ENCODE measurements around the gene MPC1L. TPM values are rescaled to one million over a fixed set of nuclear protein-coding genes. Genes with fewer than 3 reads are reported as not detected.

Gene MPC1L
- total RNA-seq, 1 experiment from 2014 or later, result not detected

DNA sequence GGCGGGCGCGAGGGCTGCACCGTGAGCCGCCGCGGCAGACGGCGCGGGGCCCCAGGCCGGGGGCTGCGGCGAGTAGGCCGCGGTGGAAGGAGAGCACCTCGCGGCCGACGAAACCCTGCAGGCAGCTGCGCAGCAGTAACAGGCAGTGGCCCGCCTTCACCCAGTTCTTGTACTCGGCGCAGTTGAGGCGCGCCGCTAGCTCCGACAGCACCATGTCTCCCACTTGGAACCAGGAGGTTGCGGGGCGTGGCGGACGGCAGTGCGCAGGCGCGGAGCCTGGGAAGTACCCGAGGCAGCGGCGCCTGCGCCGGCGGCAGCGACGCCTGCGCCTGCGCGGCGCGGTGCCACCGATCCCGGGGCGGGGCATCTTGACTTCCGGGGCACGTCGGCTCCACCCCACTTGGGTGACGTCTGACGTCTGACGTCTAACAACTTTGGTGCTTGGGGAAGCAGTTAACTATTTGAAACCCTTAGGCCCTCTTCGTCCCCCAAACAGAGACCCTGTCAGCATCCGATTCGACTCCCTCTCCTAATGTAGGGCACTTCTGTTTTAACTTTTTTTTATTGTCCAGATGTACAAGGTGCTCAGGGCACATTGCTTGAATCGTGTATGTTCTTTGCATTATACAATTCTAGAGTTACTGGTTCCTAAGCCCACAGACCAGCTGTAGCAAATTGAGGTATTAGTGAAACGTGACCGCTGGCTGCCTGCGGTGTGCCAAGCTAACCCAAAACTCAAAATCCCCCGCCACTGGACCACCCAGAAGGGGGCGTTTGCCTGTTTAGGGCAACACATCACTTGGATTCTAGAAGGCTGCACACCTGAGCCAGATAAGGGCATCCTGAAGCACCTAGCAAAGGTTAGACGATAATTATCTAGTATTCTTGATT, 24.3 kb downstream of the MPC1L start, which contains the start of gene CXorf38 (continued):
- TF ChIP-seq, protein P1, sequence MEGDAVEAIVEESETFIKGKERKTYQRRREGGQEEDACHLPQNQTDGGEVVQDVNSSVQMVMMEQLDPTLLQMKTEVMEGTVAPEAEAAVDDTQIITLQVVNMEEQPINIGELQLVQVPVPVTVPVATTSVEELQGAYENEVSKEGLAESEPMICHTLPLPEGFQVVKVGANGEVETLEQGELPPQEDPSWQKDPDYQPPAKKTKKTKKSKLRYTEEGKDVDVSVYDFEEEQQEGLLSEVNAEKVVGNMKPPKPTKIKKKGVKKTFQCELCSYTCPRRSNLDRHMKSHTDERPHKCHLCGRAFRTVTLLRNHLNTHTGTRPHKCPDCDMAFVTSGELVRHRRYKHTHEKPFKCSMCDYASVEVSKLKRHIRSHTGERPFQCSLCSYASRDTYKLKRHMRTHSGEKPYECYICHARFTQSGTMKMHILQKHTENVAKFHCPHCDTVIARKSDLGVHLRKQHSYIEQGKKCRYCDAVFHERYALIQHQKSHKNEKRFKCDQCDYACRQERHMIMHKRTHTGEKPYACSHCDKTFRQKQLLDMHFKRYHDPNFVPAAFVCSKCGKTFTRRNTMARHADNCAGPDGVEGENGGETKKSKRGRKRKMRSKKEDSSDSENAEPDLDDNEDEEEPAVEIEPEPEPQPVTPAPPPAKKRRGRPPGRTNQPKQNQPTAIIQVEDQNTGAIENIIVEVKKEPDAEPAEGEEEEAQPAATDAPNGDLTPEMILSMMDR (IDR thresholded peaks at IDR 0.05 in 2 of 3, conservative IDR thresholded peaks at IDR 0.05 in 1 of 3; ENCODE audit: borderline replicate concordance in 1 of 3, insufficient read depth in 1 of 3, low read depth in 2 of 3, low read length in 2 of 3), result no peak
- TF ChIP-seq POLR2A (IDR thresholded peaks at IDR 0.05; ENCODE audit: borderline replicate concordance, extremely low read depth, insufficient read depth, insufficient read length) (peak; percentile 37), EZH2 (IDR thresholded peaks at IDR 0.05) (no peak)

DNA sequence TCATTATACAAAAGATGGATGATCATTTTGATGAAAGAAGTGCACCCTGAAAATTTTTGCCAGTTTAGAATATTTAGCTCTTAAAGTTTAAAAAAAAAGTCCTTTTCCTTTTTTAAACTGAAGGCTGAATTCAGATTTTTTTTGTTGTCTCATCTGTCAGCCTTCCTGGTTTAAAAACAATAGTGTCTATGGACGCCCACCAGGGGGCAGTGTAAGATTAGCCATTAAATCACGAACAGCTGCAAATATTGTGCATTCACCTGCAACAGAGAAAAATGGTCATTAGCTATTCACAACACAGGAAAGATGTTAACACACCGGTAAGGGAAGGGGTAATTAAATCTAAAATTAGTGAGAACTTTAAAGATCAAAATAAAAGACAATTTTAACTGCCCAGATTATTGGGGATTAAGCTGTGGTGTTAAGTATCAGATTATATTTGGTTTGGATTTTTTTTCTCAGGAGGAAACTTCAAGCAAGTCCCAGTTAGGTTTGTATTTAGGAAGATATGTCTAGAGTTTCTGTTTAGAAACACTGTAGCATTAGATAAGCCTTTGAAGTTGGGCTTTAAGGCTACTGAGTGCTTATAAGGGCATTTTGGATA, 28.5 kb downstream of the MPC1L start:
- BruUV-seq (replicated peaks), result no TSS peak
- Histone ChIP-seq H3K27ac (ENCODE audit: low read depth, low read length) (no peak overlapping the region), H3K36me3 (ENCODE audit: control insufficient read depth in 1 of 2, insufficient read depth in 2 of 2, low read length in 2 of 2) (0 out of 4 replicates have a peak, but pooled peaks cover 0 to 3% of the 10 kb centered on the region in 2 experiments), H3K9me2 (ENCODE audit: insufficient read depth) (no peaks in the 10 kb centered on the region), H3K79me2 (ENCODE audit: insufficient read depth, low read length) (peaks cover 5% of the 10 kb centered on the region; the same call in 1 of the 2 replicates), H3K4me1 (ENCODE audit: control insufficient read depth in 1 of 2, insufficient read depth in 2 of 2, low read length in 2 of 2) (peaks cover 4 to 6% of the 10 kb centered on the region in 2 experiments; a peak in 2 of 4 replicates), H3K4me3 (replicated peaks in 1 of 2; ENCODE audit: low read depth in 1 of 2, low read length in 2 of 2) (no peak overlapping the region), H3K9me3 (ENCODE audit: control insufficient read depth in 1 of 2, insufficient read depth in 1 of 2, low read depth in 1 of 2, low read length in 2 of 2) (no peaks in the 10 kb centered on the region), H2AFZ (ENCODE audit: low read depth, low read length, poor library complexity, severe bottlenecking) (no peak overlapping the region), H3K9ac (ENCODE audit: low read length) (no peak overlapping the region), H4K20me1 (ENCODE audit: insufficient read depth) (no peaks in the 10 kb centered on the region), H3K27me3 (ENCODE audit: insufficient read depth, low read length) (no peaks in the 10 kb centered on the region), H3K4me2 (ENCODE audit: low read length) (no peak overlapping the region)
- POLR2A ChIA-PET, result no interaction called here
- RAD21 ChIA-PET (ENCODE audit: low non-redundant PET in 1 of 2, low total read pairs in 2 of 2, uncharacterized antibody in 2 of 2, unreplicated experiment in 2 of 2), result interaction anchor here (0.7 to 1.7 kb wide), 3 partner anchors 142 to 270 kb away, joined by 3 to 8 read pairs (median 4); no protein-coding TSS in a partner anchor
- intact Hi-C loops (cut with micrococcal nuclease), result loop anchor here (1.0 to 10.0 kb wide), 3 partner anchors 143 to 463 kb away; no protein-coding TSS in a partner anchor
- CTCF ChIA-PET, result interaction anchor here (0.8 to 1.5 kb wide), 11 partner anchors 57 to 463 kb away, joined by 3 to 18 read pairs (median 3); partner anchors contain the start of gene USP9X
- DNase-seq (ENCODE audit: low read depth, low spot score) (peak; percentile 45), ATAC-seq (no peak)
- TF ChIP-seq ZNF274 (IDR thresholded peaks at IDR 0.05; ENCODE audit: low read depth, low read length) (no peak), RAD21 (IDR thresholded peaks at IDR 0.05; ENCODE audit: low read depth) (peak; percentile 71)
- TF ChIP-seq, protein P1 (IDR thresholded peaks at IDR 0.05 in 2 of 3, conservative IDR thresholded peaks at IDR 0.05 in 1 of 3; ENCODE audit: borderline replicate concordance in 1 of 3, insufficient read depth in 1 of 3, low read depth in 2 of 3, low read length in 2 of 3), result peak; percentile 50 to 62 (median 50); a peak in 5 of 6 replicates
